HEK293 (cell line): ENCODE measurements around the gene U2SURP.

ENCODE experiments used
- CTCF ChIA-PET: fragments of 350-600 bp; formaldehyde crosslinking; extraction: SDS; loops from one replicate; lab custom pipeline; 2021; ENCODE audit warnings: antibody characterized with exemption; lab: Yijun Ruan, JAX
- POLR2A ChIA-PET: fragments of 300-600 bp; formaldehyde crosslinking; extraction: SDS; loops from one replicate; lab custom pipeline; 2020; ENCODE audit warnings: antibody characterized with exemption, inconsistent platforms; lab: Yijun Ruan, JAX
- H3K27ac ChIP-seq: fragments of 200-500 bp; sonication (Bioruptor generic); 2 replicates; pipeline ENCODE4 v1.5.1; 2014; ENCODE audit warnings: low read depth, low read length, control low read depth, inconsistent platforms; ENCODE audit errors: extremely low read depth
- H3K36me3 ChIP-seq, 2 experiments: fragments of 200-500 bp in 1 of 2; sonication (Bioruptor generic) in 1 of 2; 1 replicate in 1 of 2; 2 replicates in 1 of 2; pipeline ENCODE4 v1.5.1; 2014 to 2017; ENCODE audit warnings: inconsistent platforms in 2 of 2, low read length in 2 of 2; ENCODE audit not compliant: control insufficient read depth in 2 of 2, insufficient read depth in 1 of 2
- H3K4me1 ChIP-seq: fragments of 200-500 bp; sonication (Bioruptor generic); 2 replicates; pipeline ENCODE4 v1.5.1; 2014; ENCODE audit warnings: mild to moderate bottlenecking, low read length, inconsistent platforms; ENCODE audit not compliant: control insufficient read depth, insufficient read depth
- H3K4me3 ChIP-seq: 2 replicates; pipeline ENCODE4 v1.5.1; 2011; ENCODE audit warnings: low read depth, mild to moderate bottlenecking, control low read depth, low read length, moderate library complexity
- H3K9me3 ChIP-seq: fragments of 200-500 bp; sonication (Bioruptor generic); 2 replicates; pipeline ENCODE4 v1.5.1; 2014; ENCODE audit warnings: low read depth, low read length, inconsistent platforms; ENCODE audit not compliant: control insufficient read depth, insufficient read depth
- BCL11A ChIP-seq: fragments of 450-650 bp; formaldehyde crosslinking; IDR thresholded peaks from 2 replicates; pipeline ENCODE4 v1.5.1; 2016; ENCODE audit warnings: low read depth, missing biosample characterization, missing genetic modification characterization
- KLF16 ChIP-seq: fragments of 450-650 bp; formaldehyde crosslinking; IDR thresholded peaks from 2 replicates; pipeline ENCODE4 v1.5.1; 2017; ENCODE audit warnings: missing biosample characterization, missing genetic modification characterization
- TRIM28 ChIP-seq: IDR thresholded peaks from 2 replicates; pipeline ENCODE4 v1.6.1; 2011; ENCODE audit warnings: low read length, control low read depth, borderline replicate concordance
- ZFP69B ChIP-seq: fragments of 450-650 bp; formaldehyde crosslinking; IDR thresholded peaks from 2 replicates; pipeline ENCODE4 v1.5.1; 2016; ENCODE audit warnings: missing biosample characterization, missing genetic modification characterization
- ZNF274 ChIP-seq, 2 experiments: fragments of 200-500 bp in 1 of 2; fragments of 450-650 bp in 1 of 2; sonication (Bioruptor generic) in 1 of 2; formaldehyde crosslinking in 1 of 2; IDR thresholded peaks; 2 replicates each; pipeline versions ENCODE4 v1.5.1 to v1.6.1; 2014 to 2016; ENCODE audit warnings: borderline replicate concordance in 1 of 2, inconsistent platforms in 1 of 2, low read length in 1 of 2, missing biosample characterization in 1 of 2, missing genetic modification characterization in 1 of 2
- ZNF350 ChIP-seq: fragments of 450-650 bp; formaldehyde crosslinking; IDR thresholded peaks from 2 replicates; pipeline ENCODE4 v1.5.0; 2017; ENCODE audit warnings: missing biosample characterization, mild to moderate bottlenecking, missing genetic modification characterization
- ZNF366 ChIP-seq: fragments of 450-650 bp; formaldehyde crosslinking; conservative IDR thresholded peaks from 2 replicates; pipeline ENCODE4 v1.5.1; 2016; ENCODE audit warnings: missing biosample characterization, missing genetic modification characterization
- ZNF510 ChIP-seq: fragments of 450-650 bp; formaldehyde crosslinking; IDR thresholded peaks from 2 replicates; pipeline ENCODE4 v1.5.1; 2018; ENCODE audit warnings: mild to moderate bottlenecking, missing genetic modification characterization, missing biosample characterization; ENCODE audit not compliant: insufficient replicate concordance
- ZNF514 ChIP-seq: fragments of 450-650 bp; formaldehyde crosslinking; IDR thresholded peaks from 2 replicates; pipeline ENCODE4 v1.5.1; 2016; ENCODE audit warnings: missing biosample characterization, missing genetic modification characterization
- ZNF585B ChIP-seq: fragments of 450-650 bp; formaldehyde crosslinking; IDR thresholded peaks from 2 replicates; pipeline ENCODE4 v1.5.1; 2016; ENCODE audit warnings: missing biosample characterization, missing genetic modification characterization
- ZNF629 ChIP-seq: fragments of 450-650 bp; formaldehyde crosslinking; IDR thresholded peaks from 2 replicates; pipeline ENCODE4 v1.5.1; 2017; ENCODE audit warnings: missing biosample characterization, missing genetic modification characterization
- TF ChIP-seq, protein P1 (sequence below): fragments of 450-650 bp; formaldehyde crosslinking; IDR thresholded peaks from 2 replicates; pipeline ENCODE4 v1.5.1; 2016; ENCODE audit warnings: missing biosample characterization, missing genetic modification characterization
- TF ChIP-seq, protein P2 (sequence below): sonication (generic); formaldehyde crosslinking; IDR thresholded peaks from 2 replicates; pipeline ENCODE4 v1.8.1; 2022; ENCODE audit warnings: mild to moderate bottlenecking, moderate library complexity, missing genetic modification reagents
- TF ChIP-seq, protein P3 (sequence below): fragments of 450-650 bp; formaldehyde crosslinking; IDR thresholded peaks from 2 replicates; pipeline ENCODE4 v1.5.1; 2016; ENCODE audit warnings: missing biosample characterization, missing genetic modification characterization, low read depth

Gene U2SURP

DNA sequence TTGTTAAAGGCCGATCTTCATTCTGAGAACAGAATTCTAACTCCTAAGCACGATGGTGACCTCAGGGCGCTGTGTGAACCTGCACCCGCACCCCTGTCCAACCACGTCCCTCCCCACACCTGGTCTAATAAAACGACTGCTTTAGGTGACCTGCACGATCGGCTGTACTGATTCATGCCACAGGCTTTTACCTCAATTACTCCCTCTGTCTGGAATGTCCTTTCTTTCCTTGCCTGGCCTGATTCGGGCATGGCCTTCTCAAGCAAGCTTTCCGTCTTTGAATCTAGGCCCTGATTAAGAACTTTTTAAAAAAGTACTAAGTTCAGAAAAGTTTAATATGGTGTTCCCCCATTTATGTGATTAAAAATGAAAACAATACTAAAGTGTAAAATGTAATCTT is 842 bp upstream of the U2SURP start:
- ChIA-PET POLR2A (interaction anchor here (0.6 to 1.4 kb wide), 10 partner anchors 35 to 644 kb away, joined by 3 to 6 read pairs (median 3); partner anchors contain the start of genes ATR, PLS1 and TRPC1), CTCF (no interaction called here)
- Histone ChIP-seq H3K4me1 (no peaks in the 10 kb centered on the region), H3K36me3 (no peaks in the 10 kb centered on the region), H3K9me3 (no peaks in the 10 kb centered on the region), H3K4me3 (peak overlapping the region; percentile 99), H3K27ac (peak overlapping the region; percentile 82)
- TF ChIP-seq, protein P1, sequence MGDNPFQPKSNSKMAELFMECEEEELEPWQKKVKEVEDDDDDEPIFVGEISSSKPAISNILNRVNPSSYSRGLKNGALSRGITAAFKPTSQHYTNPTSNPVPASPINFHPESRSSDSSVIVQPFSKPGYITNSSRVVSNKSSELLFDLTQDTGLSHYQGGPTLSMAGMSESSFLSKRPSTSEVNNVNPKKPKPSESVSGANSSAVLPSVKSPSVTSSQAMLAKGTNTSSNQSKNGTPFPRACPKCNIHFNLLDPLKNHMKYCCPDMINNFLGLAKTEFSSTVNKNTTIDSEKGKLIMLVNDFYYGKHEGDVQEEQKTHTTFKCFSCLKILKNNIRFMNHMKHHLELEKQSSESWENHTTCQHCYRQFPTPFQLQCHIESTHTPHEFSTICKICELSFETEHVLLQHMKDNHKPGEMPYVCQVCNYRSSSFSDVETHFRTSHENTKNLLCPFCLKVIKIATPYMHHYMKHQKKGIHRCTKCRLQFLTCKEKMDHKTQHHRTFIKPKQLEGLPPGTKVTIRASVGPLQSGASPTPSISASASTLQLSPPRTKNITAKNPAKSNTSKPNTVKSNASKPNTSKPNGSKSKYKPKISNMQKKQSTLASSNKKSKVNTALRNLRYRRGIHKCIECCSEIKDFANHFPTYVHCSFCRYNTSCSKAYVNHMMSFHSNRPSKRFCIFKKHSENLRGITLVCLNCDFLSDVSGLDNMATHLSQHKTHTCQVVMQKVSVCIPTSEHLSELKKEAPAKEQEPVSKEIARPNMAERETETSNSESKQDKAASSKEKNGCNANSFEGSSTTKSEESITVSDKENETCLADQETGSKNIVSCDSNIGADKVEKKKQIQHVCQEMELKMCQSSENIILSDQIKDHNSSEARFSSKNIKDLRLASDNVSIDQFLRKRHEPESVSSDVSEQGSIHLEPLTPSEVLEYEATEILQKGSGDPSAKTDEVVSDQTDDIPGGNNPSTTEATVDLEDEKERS (tag by site-specific recombination) = no peak
- TF ChIP-seq ZNF510 (tag by site-specific recombination) (no peak), KLF16 (tag by site-specific recombination) (no peak), ZNF350 (tag by site-specific recombination) (no peak), BCL11A (tag by site-specific recombination) (no peak), ZNF629 (tag by site-specific recombination) (no peak), ZNF274 (IDR thresholded peaks at IDR 0.05; ENCODE audit: low read length) (no peak), ZNF274 (tag by site-specific recombination; IDR thresholded peaks at IDR 0.05; ENCODE audit: borderline replicate concordance) (no peak), ZFP69B (tag by site-specific recombination) (no peak), ZNF585B (tag by site-specific recombination) (no peak), ZNF366 (no peak)
- TF ChIP-seq, protein P2, sequence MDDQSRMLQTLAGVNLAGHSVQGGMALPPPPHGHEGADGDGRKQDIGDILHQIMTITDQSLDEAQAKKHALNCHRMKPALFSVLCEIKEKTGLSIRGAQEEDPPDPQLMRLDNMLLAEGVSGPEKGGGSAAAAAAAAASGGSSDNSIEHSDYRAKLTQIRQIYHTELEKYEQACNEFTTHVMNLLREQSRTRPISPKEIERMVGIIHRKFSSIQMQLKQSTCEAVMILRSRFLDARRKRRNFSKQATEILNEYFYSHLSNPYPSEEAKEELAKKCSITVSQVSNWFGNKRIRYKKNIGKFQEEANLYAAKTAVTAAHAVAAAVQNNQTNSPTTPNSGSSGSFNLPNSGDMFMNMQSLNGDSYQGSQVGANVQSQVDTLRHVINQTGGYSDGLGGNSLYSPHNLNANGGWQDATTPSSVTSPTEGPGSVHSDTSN (CRISPR knock-in tag) = no peak
- TF ChIP-seq, protein P3, sequence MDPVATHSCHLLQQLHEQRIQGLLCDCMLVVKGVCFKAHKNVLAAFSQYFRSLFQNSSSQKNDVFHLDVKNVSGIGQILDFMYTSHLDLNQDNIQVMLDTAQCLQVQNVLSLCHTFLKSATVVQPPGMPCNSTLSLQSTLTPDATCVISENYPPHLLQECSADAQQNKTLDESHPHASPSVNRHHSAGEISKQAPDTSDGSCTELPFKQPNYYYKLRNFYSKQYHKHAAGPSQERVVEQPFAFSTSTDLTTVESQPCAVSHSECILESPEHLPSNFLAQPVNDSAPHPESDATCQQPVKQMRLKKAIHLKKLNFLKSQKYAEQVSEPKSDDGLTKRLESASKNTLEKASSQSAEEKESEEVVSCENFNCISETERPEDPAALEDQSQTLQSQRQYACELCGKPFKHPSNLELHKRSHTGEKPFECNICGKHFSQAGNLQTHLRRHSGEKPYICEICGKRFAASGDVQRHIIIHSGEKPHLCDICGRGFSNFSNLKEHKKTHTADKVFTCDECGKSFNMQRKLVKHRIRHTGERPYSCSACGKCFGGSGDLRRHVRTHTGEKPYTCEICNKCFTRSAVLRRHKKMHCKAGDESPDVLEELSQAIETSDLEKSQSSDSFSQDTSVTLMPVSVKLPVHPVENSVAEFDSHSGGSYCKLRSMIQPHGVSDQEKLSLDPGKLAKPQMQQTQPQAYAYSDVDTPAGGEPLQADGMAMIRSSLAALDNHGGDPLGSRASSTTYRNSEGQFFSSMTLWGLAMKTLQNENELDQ = no peak

DNA sequence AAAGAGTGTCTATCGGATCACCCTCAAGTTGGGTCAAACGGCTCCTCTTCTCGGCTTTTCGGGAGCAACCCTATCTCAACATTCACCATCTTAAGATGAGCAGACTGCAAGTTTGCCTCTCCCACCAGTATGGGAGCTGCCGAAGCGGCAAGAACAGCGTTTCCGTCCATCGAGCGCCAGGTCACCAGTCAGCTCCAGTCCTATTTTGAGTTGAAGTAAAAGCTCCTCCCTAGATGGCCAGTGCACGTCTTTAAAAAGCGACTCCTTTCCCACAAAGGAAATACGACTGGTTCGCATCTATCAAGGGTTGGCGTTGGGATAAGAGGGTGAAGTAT is 369 bp upstream of the U2SURP start:
- H3K4me1 ChIP-seq = no peaks in the 10 kb centered on the region
- TF ChIP-seq ZNF514 (no peak), TRIM28 (peak; percentile 65; the same call in 1 of the 2 replicates)
- H3K9me3 ChIP-seq = no peaks in the 10 kb centered on the region
- peak overlapping the region; percentile 99 for H3K4me3 ChIP-seq
- ChIA-PET CTCF (interaction anchor here (1.2 kb wide), 1 partner anchor 172 kb away, joined by 3 read pairs; no protein-coding TSS in a partner anchor), POLR2A (interaction anchor here (0.6 to 1.4 kb wide), 13 partner anchors 9 to 644 kb away, joined by 3 to 6 read pairs (median 3); partner anchors contain the start of genes ATR, PLS1 and TRPC1)
- peak overlapping the region; percentile 82 for H3K27ac ChIP-seq
- H3K36me3 ChIP-seq = no peaks in the 10 kb centered on the region
